Upper lobe of left lung (tissue), 4 donors: ENCODE data around the gene OSBPL10.

Source experiments
- CTCF ChIP-seq, 6 experiments: fragments of 450-650 bp in 4 of 6; fragments of 200-600 bp in 2 of 6; sonication (generic) in 2 of 6; IDR thresholded peaks; one replicate each; pipeline ENCODE4 v1.5.1; 2016 to 2019; ENCODE audit warnings: antibody characterized with exemption in 6 of 6
- EP300 ChIP-seq, 4 donors: sonication (generic); formaldehyde crosslinking; IDR thresholded peaks; one replicate each; pipeline ENCODE4 v1.5.1; 2017; ENCODE audit warnings: antibody characterized with exemption in 4 of 4, control low read depth in 2 of 4

- no peak for TF ChIP-seq CTCF (IDR thresholded peaks at IDR 0.05)
- TF ChIP-seq EP300 (IDR thresholded peaks at IDR 0.05): no peak
Observed at GRCh38 chr3:31810991-31811433, 170.1 kb downstream of the OSBPL10 start.
